ENCODE measurements around the gene HDAC4. TPM values are rescaled to one million over a fixed set of nuclear protein-coding genes. Genes with fewer than 3 reads are reported as not detected.
A peak's percentile ranks its signal among the peaks of the same experiment; 100 is the strongest.
"Not testable (repeated sequence)": the region's sequence is repeated elsewhere in the genome, so short reads cannot be mapped to it uniquely, and the experiment has no call there.

HDAC4 gene
- total RNA-seq, 4 donors from 2014 or later, result 12.9 to 91.6 (median 39.8) TPM

DNA sequence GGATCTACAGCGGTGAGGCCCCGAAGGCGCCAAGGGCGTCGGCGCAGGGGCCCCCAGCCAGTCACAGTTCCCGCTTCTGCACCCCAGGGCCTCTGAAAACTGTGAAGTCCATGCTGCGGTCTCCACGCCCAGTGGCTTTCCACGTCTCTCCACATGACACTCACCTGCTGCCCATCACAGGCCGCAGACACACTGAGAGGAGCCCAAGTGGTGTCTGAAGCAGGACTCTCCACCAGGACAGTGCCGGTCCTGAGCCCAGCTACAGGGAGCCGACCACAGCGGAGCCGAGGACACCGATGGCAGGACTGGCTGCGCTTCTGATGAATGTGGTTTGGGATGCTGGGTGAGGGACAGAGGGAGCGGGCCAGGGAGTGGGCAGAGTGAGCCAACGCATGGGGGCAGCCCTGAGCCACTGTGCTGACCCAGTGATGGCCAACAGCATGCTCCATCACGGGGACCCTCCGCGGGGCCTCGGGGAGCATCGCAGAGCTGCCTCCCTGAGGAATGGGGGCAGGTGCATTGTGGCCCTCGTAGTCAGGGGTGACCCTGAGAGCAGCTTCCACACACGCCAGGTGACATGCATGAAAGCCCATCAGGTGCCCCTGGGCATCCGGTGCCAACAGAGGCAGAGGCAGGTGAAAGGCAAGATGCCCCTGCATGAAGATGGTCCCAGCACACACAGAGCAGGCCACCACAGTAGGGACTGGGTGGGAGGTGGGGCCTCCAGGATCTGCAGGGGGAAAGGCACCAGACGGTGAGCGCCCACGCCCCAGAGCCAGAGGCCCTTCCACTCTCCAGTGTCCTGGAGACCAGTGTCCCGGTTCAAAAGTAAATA, 116.6 kb downstream of the HDAC4 start:
- Histone ChIP-seq H3K4me1 (peaks cover 4 to 36% of the 10 kb centered on the region in 2 donors), H3K4me3 (replicated peaks in 1 of 3) (no peak overlapping the region), H3K27ac (no peak overlapping the region), H3K9me3 (no peaks in the 10 kb centered on the region), H3K27me3 (no peaks in the 10 kb centered on the region), H3K36me3 (no peaks in the 10 kb centered on the region)
- 92 to 93% methylated on average over 28 to 29 of the region's 31 CpGs for WGBS, 2 donors
- no peak for DNase-seq
- intact Hi-C loops (cut with DNase I), result no loop called here
- TF ChIP-seq POLR2A (IDR thresholded peaks at IDR 0.05), result no peak
- TF ChIP-seq, protein P1, sequence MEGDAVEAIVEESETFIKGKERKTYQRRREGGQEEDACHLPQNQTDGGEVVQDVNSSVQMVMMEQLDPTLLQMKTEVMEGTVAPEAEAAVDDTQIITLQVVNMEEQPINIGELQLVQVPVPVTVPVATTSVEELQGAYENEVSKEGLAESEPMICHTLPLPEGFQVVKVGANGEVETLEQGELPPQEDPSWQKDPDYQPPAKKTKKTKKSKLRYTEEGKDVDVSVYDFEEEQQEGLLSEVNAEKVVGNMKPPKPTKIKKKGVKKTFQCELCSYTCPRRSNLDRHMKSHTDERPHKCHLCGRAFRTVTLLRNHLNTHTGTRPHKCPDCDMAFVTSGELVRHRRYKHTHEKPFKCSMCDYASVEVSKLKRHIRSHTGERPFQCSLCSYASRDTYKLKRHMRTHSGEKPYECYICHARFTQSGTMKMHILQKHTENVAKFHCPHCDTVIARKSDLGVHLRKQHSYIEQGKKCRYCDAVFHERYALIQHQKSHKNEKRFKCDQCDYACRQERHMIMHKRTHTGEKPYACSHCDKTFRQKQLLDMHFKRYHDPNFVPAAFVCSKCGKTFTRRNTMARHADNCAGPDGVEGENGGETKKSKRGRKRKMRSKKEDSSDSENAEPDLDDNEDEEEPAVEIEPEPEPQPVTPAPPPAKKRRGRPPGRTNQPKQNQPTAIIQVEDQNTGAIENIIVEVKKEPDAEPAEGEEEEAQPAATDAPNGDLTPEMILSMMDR (IDR thresholded peaks at IDR 0.05), result no peak

- no peak overlapping the region for H3K4me3 ChIP-seq (replicated peaks in 1 of 3)
- H3K36me3 ChIP-seq, result no peaks in the 10 kb centered on the region
- H3K4me1 ChIP-seq, result peaks cover 4 to 36% of the 10 kb centered on the region in 2 donors
- intact Hi-C loops (cut with DNase I), result no loop called here
- 96 to 97% methylated on average over 25 of the region's 29 CpGs for WGBS, 2 donors
- no peak for TF ChIP-seq POLR2A (IDR thresholded peaks at IDR 0.05)
- TF ChIP-seq, protein P1 (IDR thresholded peaks at IDR 0.05), result no peak
- H3K9me3 ChIP-seq, result no peaks in the 10 kb centered on the region
- no peak for DNase-seq
- no peaks in the 10 kb centered on the region for H3K27me3 ChIP-seq
- no peak overlapping the region for H3K27ac ChIP-seq
Observed at GRCh38 chr2:239283288-239283945, 117.4 kb downstream of the HDAC4 start.

GRCh38 chr2:239282448-239283287, 118.2 kb downstream of the HDAC4 start:
- WGBS, 2 donors, result 90 to 92% methylated on average over 9 of the region's 9 CpGs
- Histone ChIP-seq H3K4me1 (peaks cover 4 to 36% of the 10 kb centered on the region in 2 donors), H3K4me3 (replicated peaks in 1 of 3) (no peak overlapping the region), H3K9me3 (no peaks in the 10 kb centered on the region), H3K36me3 (no peaks in the 10 kb centered on the region), H3K27me3 (no peaks in the 10 kb centered on the region), H3K27ac (no peak overlapping the region)
- peak in 1 of 2 donors; percentile 0 for DNase-seq
- TF ChIP-seq, protein P1 (IDR thresholded peaks at IDR 0.05), result no peak
- TF ChIP-seq POLR2A (IDR thresholded peaks at IDR 0.05), result no peak
- intact Hi-C loops (cut with DNase I), result no loop called here

DNA sequence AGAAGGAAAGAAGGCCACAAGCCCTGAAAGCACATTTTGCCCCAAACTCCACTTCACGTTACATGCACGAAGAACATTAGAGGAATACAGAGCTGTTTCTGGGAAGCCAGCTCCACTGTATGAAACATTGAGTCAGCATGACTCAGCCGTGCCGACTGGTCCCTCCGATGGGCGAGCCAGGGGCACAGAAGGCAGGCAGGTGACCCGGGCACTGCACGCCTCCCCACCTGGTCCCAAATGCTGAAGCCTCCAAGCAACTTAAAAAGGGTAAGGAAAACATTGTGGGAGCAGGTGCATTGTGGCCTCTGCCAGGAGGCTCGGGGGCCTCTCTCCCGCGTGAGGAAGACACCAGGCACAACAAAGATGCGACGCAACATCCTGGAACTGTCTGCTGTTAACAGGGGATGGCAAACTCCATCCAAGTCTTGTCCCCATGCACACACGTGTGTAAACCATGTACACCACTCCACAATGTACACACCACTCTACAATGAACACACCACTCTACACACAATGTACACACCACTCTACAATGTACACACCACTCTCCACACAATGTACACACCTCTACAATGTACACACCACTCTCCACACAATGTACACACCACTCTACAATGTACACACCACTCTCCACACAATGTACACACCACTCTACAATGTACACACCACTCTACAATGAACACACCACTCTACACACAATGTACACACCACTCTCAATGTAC, 120.4 kb downstream of the HDAC4 start:
- 72 to 89% methylated on average over 14 of the region's 14 CpGs for WGBS, 2 donors
- H3K9me3 ChIP-seq; H3K27me3 ChIP-seq; H3K36me3 ChIP-seq; H3K4me3 ChIP-seq (replicated peaks in 1 of 3); DNase-seq; H3K27ac ChIP-seq; intact Hi-C loops (cut with DNase I): not testable (repeated sequence)
- peaks cover 4 to 39% of the 10 kb centered on the region in 2 donors for H3K4me1 ChIP-seq
